Breast epithelium (tissue), 3 donors: ENCODE results near the gene OPCML.

ENCODE experiments used
- POLR2A ChIP-seq: fragments of 450-650 bp; IDR thresholded peaks from one replicate; pipeline ENCODE4 v1.6.1; 2016; ENCODE audit warnings: antibody characterized with exemption, mild to moderate bottlenecking, moderate library complexity
- POLR2AphosphoS5 ChIP-seq, 3 donors: sonication (generic); formaldehyde crosslinking; IDR thresholded peaks; one replicate each; pipeline ENCODE4 v1.6.1; 2017; ENCODE audit warnings: antibody characterized with exemption in 3 of 3
- TF ChIP-seq, protein P1 (sequence below), 3 donors: fragments of 450-650 bp; IDR thresholded peaks; one replicate each; pipeline ENCODE4 v1.5.1; 2016 to 2017; ENCODE audit warnings: antibody characterized with exemption in 3 of 3, mild to moderate bottlenecking in 3 of 3, moderate library complexity in 3 of 3

DNA sequence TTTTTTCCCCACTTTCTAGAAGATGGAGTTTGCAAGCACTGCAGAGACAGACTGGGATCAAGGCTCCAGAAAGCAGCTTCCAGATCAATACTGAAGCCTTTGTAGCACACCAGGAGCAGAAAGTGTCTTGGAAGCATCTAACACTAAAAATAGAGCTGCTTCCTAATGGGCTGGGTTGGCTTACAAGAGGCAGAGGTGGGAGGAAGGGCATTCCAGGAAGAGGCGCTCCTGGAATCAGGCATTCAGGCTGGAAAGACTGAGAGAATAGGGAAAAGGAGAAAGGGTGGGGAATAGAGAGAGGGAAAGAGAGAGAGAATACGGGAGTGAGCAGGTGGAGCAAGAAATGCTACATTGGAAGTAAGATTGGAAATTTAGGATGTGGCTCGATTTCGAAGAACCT, 395.9 kb downstream of the OPCML start:
- no peak for TF ChIP-seq POLR2AphosphoS5 (IDR thresholded peaks at IDR 0.05)
- TF ChIP-seq, protein P1, sequence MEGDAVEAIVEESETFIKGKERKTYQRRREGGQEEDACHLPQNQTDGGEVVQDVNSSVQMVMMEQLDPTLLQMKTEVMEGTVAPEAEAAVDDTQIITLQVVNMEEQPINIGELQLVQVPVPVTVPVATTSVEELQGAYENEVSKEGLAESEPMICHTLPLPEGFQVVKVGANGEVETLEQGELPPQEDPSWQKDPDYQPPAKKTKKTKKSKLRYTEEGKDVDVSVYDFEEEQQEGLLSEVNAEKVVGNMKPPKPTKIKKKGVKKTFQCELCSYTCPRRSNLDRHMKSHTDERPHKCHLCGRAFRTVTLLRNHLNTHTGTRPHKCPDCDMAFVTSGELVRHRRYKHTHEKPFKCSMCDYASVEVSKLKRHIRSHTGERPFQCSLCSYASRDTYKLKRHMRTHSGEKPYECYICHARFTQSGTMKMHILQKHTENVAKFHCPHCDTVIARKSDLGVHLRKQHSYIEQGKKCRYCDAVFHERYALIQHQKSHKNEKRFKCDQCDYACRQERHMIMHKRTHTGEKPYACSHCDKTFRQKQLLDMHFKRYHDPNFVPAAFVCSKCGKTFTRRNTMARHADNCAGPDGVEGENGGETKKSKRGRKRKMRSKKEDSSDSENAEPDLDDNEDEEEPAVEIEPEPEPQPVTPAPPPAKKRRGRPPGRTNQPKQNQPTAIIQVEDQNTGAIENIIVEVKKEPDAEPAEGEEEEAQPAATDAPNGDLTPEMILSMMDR (IDR thresholded peaks at IDR 0.05): no peak
- no peak for TF ChIP-seq POLR2A
